Karpas-422 (cell line): ENCODE measurements around the gene PUM1. TPM values are rescaled to one million over a fixed set of nuclear protein-coding genes. Genes with fewer than 3 reads are reported as not detected.

Source experiments
- DNase-seq: peaks from one replicate; pipeline ENCODE4 v3.0.0-alpha.2; 2015
- H2AFZ ChIP-seq: fragments of 200-600 bp; sonication (generic); 2 replicates; pipeline ENCODE4 v1.6.1; 2014; ENCODE audit warnings: antibody characterized with exemption, low read length, mixed read lengths
- H3K27ac ChIP-seq: fragments of 200-600 bp; sonication (generic); 2 replicates; pipeline ENCODE4 v1.5.1; 2014; ENCODE audit warnings: mild to moderate bottlenecking, low read length, moderate library complexity
- H3K27me3 ChIP-seq: fragments of 200-600 bp; sonication (generic); 2 replicates; pipeline ENCODE4 v1.6.1; 2014; ENCODE audit warnings: low read length, mixed read lengths
- H3K36me3 ChIP-seq: fragments of 200-600 bp; sonication (generic); 2 replicates; pipeline ENCODE4 v1.6.1; 2014; ENCODE audit warnings: low read length, mixed read lengths; ENCODE audit not compliant: insufficient read depth
- H3K4me1 ChIP-seq: fragments of 200-600 bp; sonication (generic); 2 replicates; pipeline ENCODE4 v1.6.1; 2014; ENCODE audit warnings: mild to moderate bottlenecking, low read length, mixed read lengths
- H3K4me2 ChIP-seq: fragments of 200-600 bp; sonication (generic); 2 replicates; pipeline ENCODE4 v1.6.1; 2014; ENCODE audit warnings: low read length, low read depth, mild to moderate bottlenecking; ENCODE audit not compliant: poor library complexity, severe bottlenecking
- H3K4me3 ChIP-seq: fragments of 200-600 bp; sonication (generic); 2 replicates; pipeline ENCODE4 v1.5.1; 2014; ENCODE audit warnings: mild to moderate bottlenecking, antibody characterized with exemption, low read length, mixed read lengths
- H3K79me2 ChIP-seq: fragments of 200-600 bp; sonication (generic); 2 replicates; pipeline ENCODE4 v1.6.1; 2014; ENCODE audit warnings: mild to moderate bottlenecking, low read length, mixed read lengths
- H3K9ac ChIP-seq: fragments of 200-600 bp; sonication (generic); 2 replicates; pipeline ENCODE4 v1.6.0; 2014; ENCODE audit warnings: low read length
- H3K9me2 ChIP-seq: fragments of 200-600 bp; sonication (generic), shearing (Covaris generic); replicated peaks from 2 replicates; pipeline ENCODE4 v1.6.0; 2014; ENCODE audit warnings: mild to moderate bottlenecking, low read length, moderate library complexity; ENCODE audit not compliant: insufficient read depth
- H3K9me3 ChIP-seq: fragments of 300-700, 200-600 bp; sonication (generic); 2 replicates; pipeline ENCODE4 v1.6.1; 2014; ENCODE audit warnings: low read length, mixed read lengths
- H4K20me1 ChIP-seq: fragments of 200-600 bp; sonication (generic); 2 replicates; pipeline ENCODE4 v1.6.1; 2014; ENCODE audit warnings: mild to moderate bottlenecking, antibody characterized with exemption, low read length, low read depth; ENCODE audit not compliant: insufficient read depth
- total RNA-seq: library from RNA; depleted of rRNA; stranded (reverse); fragments of >200 nt; shearing (Covaris generic); gene quantifications from 2 replicates; pipeline ENCODE4 v1.2.3, GENCODE V29; 2014; ENCODE audit warnings: low replicate concordance

The PUM1 gene
- total RNA-seq, 1 experiment from 2014 or later = 96.2 TPM

GRCh38 chr1:30904962-30905335 is 160.6 kb downstream of the PUM1 start:
- Histone ChIP-seq H2AFZ (no peak overlapping the region), H3K4me3 (no peak overlapping the region), H3K4me1 (no peaks in the 10 kb centered on the region), H3K9me2 (no peaks in the 10 kb centered on the region), H3K9me3 (no peaks in the 10 kb centered on the region), H4K20me1 (peaks cover 5% of the 10 kb centered on the region; the same call in 1 of the 2 replicates), H3K4me2 (no peak overlapping the region), H3K27ac (no peak overlapping the region), H3K79me2 (no peaks in the 10 kb centered on the region), H3K27me3 (no peaks in the 10 kb centered on the region), H3K36me3 (no peaks in the 10 kb centered on the region), H3K9ac (no peak overlapping the region)
- no peak for DNase-seq

GRCh38 chr1:30904191-30904961 is 161.1 kb downstream of the PUM1 start:
- Histone ChIP-seq H3K4me2 (no peak overlapping the region), H3K36me3 (no peaks in the 10 kb centered on the region), H2AFZ (no peak overlapping the region), H3K9me3 (no peaks in the 10 kb centered on the region), H3K4me1 (peaks cover 2% of the 10 kb centered on the region; the same call in 1 of the 2 replicates), H3K9me2 (no peaks in the 10 kb centered on the region), H3K79me2 (no peaks in the 10 kb centered on the region), H3K27me3 (no peaks in the 10 kb centered on the region), H4K20me1 (peaks cover 9% of the 10 kb centered on the region; the same call in 1 of the 2 replicates), H3K9ac (no peak overlapping the region), H3K27ac (no peak overlapping the region), H3K4me3 (no peak overlapping the region)
- no peak for DNase-seq

- H2AFZ ChIP-seq = no peak overlapping the region
- H3K4me1 ChIP-seq = peaks cover 2% of the 10 kb centered on the region; the same call in 1 of the 2 replicates
- peaks cover 9% of the 10 kb centered on the region; the same call in 1 of the 2 replicates for H4K20me1 ChIP-seq
- no peak overlapping the region for H3K4me3 ChIP-seq
- H3K9me2 ChIP-seq = no peaks in the 10 kb centered on the region
- no peaks in the 10 kb centered on the region for H3K9me3 ChIP-seq
- no peaks in the 10 kb centered on the region for H3K79me2 ChIP-seq
- H3K27ac ChIP-seq = no peak overlapping the region
- no peaks in the 10 kb centered on the region for H3K36me3 ChIP-seq
- no peak overlapping the region for H3K9ac ChIP-seq
- H3K27me3 ChIP-seq = no peaks in the 10 kb centered on the region
- H3K4me2 ChIP-seq = no peak overlapping the region
- DNase-seq = no peak
Measured at GRCh38 chr1:30903343-30904034, 162.0 kb downstream of the PUM1 start.

- H3K4me2 ChIP-seq = no peak overlapping the region
- no peak overlapping the region for H3K4me3 ChIP-seq
- no peak overlapping the region for H3K27ac ChIP-seq
- H4K20me1 ChIP-seq = peaks cover 6% of the 10 kb centered on the region; the same call in 1 of the 2 replicates
- H3K36me3 ChIP-seq = no peaks in the 10 kb centered on the region
- H3K4me1 ChIP-seq = peaks cover 2% of the 10 kb centered on the region; the same call in 1 of the 2 replicates
- H3K9me2 ChIP-seq = no peaks in the 10 kb centered on the region
- no peaks in the 10 kb centered on the region for H3K27me3 ChIP-seq
- no peak overlapping the region for H2AFZ ChIP-seq
- no peak overlapping the region for H3K9ac ChIP-seq
- H3K79me2 ChIP-seq = no peaks in the 10 kb centered on the region
- H3K9me3 ChIP-seq = no peaks in the 10 kb centered on the region
- DNase-seq = no peak
Measured at GRCh38 chr1:30902593-30903290, 162.8 kb downstream of the PUM1 start.

- DNase-seq = no peak
- Histone ChIP-seq H2AFZ (no peak overlapping the region), H4K20me1 (peaks cover 3% of the 10 kb centered on the region; the same call in 1 of the 2 replicates), H3K27me3 (no peaks in the 10 kb centered on the region), H3K36me3 (no peaks in the 10 kb centered on the region), H3K4me3 (no peak overlapping the region), H3K27ac (no peak overlapping the region), H3K4me1 (peaks cover 2% of the 10 kb centered on the region; the same call in 1 of the 2 replicates), H3K9me3 (no peaks in the 10 kb centered on the region), H3K9ac (no peak overlapping the region), H3K9me2 (no peaks in the 10 kb centered on the region), H3K4me2 (no peak overlapping the region), H3K79me2 (no peaks in the 10 kb centered on the region)
Measured at GRCh38 chr1:30901798-30902581, 163.5 kb downstream of the PUM1 start.

- Histone ChIP-seq H3K9ac (no peak overlapping the region), H3K27me3 (no peaks in the 10 kb centered on the region), H3K79me2 (no peaks in the 10 kb centered on the region), H2AFZ (no peak overlapping the region), H4K20me1 (peaks cover 3% of the 10 kb centered on the region; the same call in 1 of the 2 replicates), H3K27ac (no peak overlapping the region), H3K4me3 (no peak overlapping the region), H3K36me3 (no peaks in the 10 kb centered on the region), H3K9me2 (no peaks in the 10 kb centered on the region), H3K9me3 (no peaks in the 10 kb centered on the region), H3K4me2 (no peak overlapping the region), H3K4me1 (peaks cover 2% of the 10 kb centered on the region; the same call in 1 of the 2 replicates)
- no peak for DNase-seq
Measured at GRCh38 chr1:30900931-30901560, 164.5 kb downstream of the PUM1 start.

- Histone ChIP-seq H2AFZ (no peak overlapping the region), H3K27ac (no peak overlapping the region), H3K79me2 (no peaks in the 10 kb centered on the region), H3K4me1 (peaks cover 2% of the 10 kb centered on the region; the same call in 1 of the 2 replicates), H4K20me1 (peaks cover 3% of the 10 kb centered on the region; the same call in 1 of the 2 replicates), H3K4me2 (no peak overlapping the region), H3K27me3 (no peaks in the 10 kb centered on the region), H3K9me3 (no peaks in the 10 kb centered on the region), H3K4me3 (no peak overlapping the region), H3K36me3 (no peaks in the 10 kb centered on the region), H3K9ac (no peak overlapping the region), H3K9me2 (no peaks in the 10 kb centered on the region)
- no peak for DNase-seq
Measured at GRCh38 chr1:30900486-30900885, 165.0 kb downstream of the PUM1 start.
